ENCODE results near the gene MOG. TPM values are rescaled to one million over a fixed set of nuclear protein-coding genes. Genes with fewer than 3 reads are reported as not detected.

Gene MOG
- total and polyA plus RNA-seq, 12 donors: not detected

- Histone ChIP-seq H3K9me3 (replicated peaks in 1 of 3) (no peaks in the 10 kb centered on the region), H3K27me3 (no peaks in the 10 kb centered on the region), H3K4me3 (no peak overlapping the region), H3K27ac (no peak overlapping the region), H3K4me1 (replicated peaks in 1 of 2) (no peaks in the 10 kb centered on the region), H3K36me3 (replicated peaks in 1 of 2) (no peaks in the 10 kb centered on the region)
- DNase-seq: no peak
- WGBS, 4 donors: 88 to 95% (median 92%) methylated on average over 11 to 12 of the region's 12 CpGs
- TF ChIP-seq CTCF (IDR thresholded peaks at IDR 0.05): no peak
- TF ChIP-seq POLR2A (IDR thresholded peaks at IDR 0.05): no peak
- intact Hi-C loops (cut with DNase I): no loop called here
Observed at GRCh38 chr6:29673161-29673560, 16.3 kb downstream of the MOG start.

- no peaks in the 10 kb centered on the region for H3K36me3 ChIP-seq (replicated peaks in 1 of 2)
- no peaks in the 10 kb centered on the region for H3K4me1 ChIP-seq (replicated peaks in 1 of 2)
- 82 to 91% (median 86%) methylated on average over 5 of the region's 5 CpGs for WGBS, 4 donors
- no peaks in the 10 kb centered on the region for H3K9me3 ChIP-seq (replicated peaks in 1 of 3)
- no peaks in the 10 kb centered on the region for H3K27me3 ChIP-seq
- intact Hi-C loops (cut with DNase I): no loop called here
- no peak overlapping the region for H3K4me3 ChIP-seq
- DNase-seq: no peak
- no peak overlapping the region for H3K27ac ChIP-seq
- TF ChIP-seq POLR2A (IDR thresholded peaks at IDR 0.05): no peak
- TF ChIP-seq CTCF (IDR thresholded peaks at IDR 0.05): no peak
Observed at GRCh38 chr6:29674008-29674407, 17.1 kb downstream of the MOG start.

GRCh38 chr6:29675561-29675960 is 18.7 kb downstream of the MOG start:
- Histone ChIP-seq H3K27ac (no peak overlapping the region), H3K36me3 (replicated peaks in 1 of 2) (no peaks in the 10 kb centered on the region), H3K9me3 (replicated peaks in 1 of 3) (no peaks in the 10 kb centered on the region), H3K4me3 (no peak overlapping the region), H3K27me3 (no peaks in the 10 kb centered on the region), H3K4me1 (replicated peaks in 1 of 2) (no peaks in the 10 kb centered on the region)
- no peak for DNase-seq
- 43 to 100% (median 95%) methylated on average over 1 of the region's 1 CpG for WGBS, 4 donors
- intact Hi-C loops (cut with DNase I): no loop called here
- no peak for TF ChIP-seq POLR2A (IDR thresholded peaks at IDR 0.05)
- no peak for TF ChIP-seq CTCF (IDR thresholded peaks at IDR 0.05)

GRCh38 chr6:29676981-29677601 is 20.2 kb downstream of the MOG start:
- Histone ChIP-seq H3K9me3 (replicated peaks in 1 of 3) (no peaks in the 10 kb centered on the region), H3K4me3 (no peak overlapping the region), H3K27me3 (no peaks in the 10 kb centered on the region), H3K27ac (no peak overlapping the region), H3K36me3 (replicated peaks in 1 of 2) (no peaks in the 10 kb centered on the region), H3K4me1 (replicated peaks in 1 of 2) (no peaks in the 10 kb centered on the region)
- intact Hi-C loops (cut with DNase I): no loop called here
- no peak for TF ChIP-seq CTCF (IDR thresholded peaks at IDR 0.05)
- no peak for TF ChIP-seq POLR2A (IDR thresholded peaks at IDR 0.05)
- no peak for DNase-seq
- WGBS, 4 donors: 17 to 38% (median 22%) methylated on average over 2 of the region's 2 CpGs
